ENCODE data around the gene ZNF438. TPM values are rescaled to one million over a fixed set of nuclear protein-coding genes. Genes with fewer than 3 reads are reported as not detected.

ZNF438 gene
- total and polyA plus RNA-seq, 2 of the 4 experiments (the other 2 are of a cell fraction): 1.8 to 2.9 TPM

GRCh38 chr10:30848396-30849032, 183.2 kb downstream of the ZNF438 start:
- no TSS peak for BruUV-seq (replicated peaks)
- in situ Hi-C loops (cut with MboI; ENCODE audit: low sequenced_read_pairs): no loop called here

More at GRCh38 chr10:30848396-30849032, 183.2 kb downstream of the ZNF438 start:
- Histone ChIP-seq H3K27me3 (ENCODE audit: control insufficient read depth, insufficient read depth, low read length) (no peaks in the 10 kb centered on the region), H3K79me1 (ENCODE audit: low read depth in 1 of 2, low read length in 2 of 2) (no peaks in the 10 kb centered on the region), H2BK20ac (ENCODE audit: low read depth, low read length) (no peak overlapping the region), H2AFZ (replicated peaks; ENCODE audit: low read length, poor library complexity) (no peak overlapping the region), H3K36me3 (ENCODE audit: control insufficient read depth, insufficient read depth, low read length) (no peaks in the 10 kb centered on the region), H3K14ac (replicated peaks; ENCODE audit: low read depth, low read length) (no peak overlapping the region), H2AK9ac (replicated peaks; ENCODE audit: low read depth, low read length, poor library complexity) (no peak overlapping the region), H2BK15ac (ENCODE audit: low read depth, low read length) (no peak overlapping the region), H3K4ac (ENCODE audit: low read depth, low read length) (no peak overlapping the region), H4K91ac (ENCODE audit: insufficient read depth, low read depth, low read length) (no peak overlapping the region), H3K27ac (ENCODE audit: insufficient read depth, low read length) (no peak overlapping the region), H3K18ac (ENCODE audit: low read depth, low read length) (no peak overlapping the region), H3K9ac (ENCODE audit: low read depth, low read length) (no peak overlapping the region), H3K4me1 (ENCODE audit: control insufficient read depth, insufficient read depth, low read length) (no peaks in the 10 kb centered on the region), H2BK5ac (ENCODE audit: low read depth, low read length, poor library complexity, severe bottlenecking) (no peak overlapping the region), H2BK120ac (ENCODE audit: low read depth, low read length) (no peak overlapping the region), H3K23ac (ENCODE audit: low read depth, low read length) (no peak overlapping the region), H2AK5ac (ENCODE audit: low read depth, low read length) (no peak overlapping the region), H4K5ac (ENCODE audit: low read depth, low read length) (no peak overlapping the region), H4K20me1 (ENCODE audit: insufficient read depth, low read length) (no peaks in the 10 kb centered on the region), H3K9me1 (ENCODE audit: insufficient read depth, low read length) (no peaks in the 10 kb centered on the region; the same call in none of the 2 replicates), H3K4me3 (ENCODE audit: insufficient read depth, low read depth, low read length) (no peak overlapping the region), H3K4me2 (ENCODE audit: low read depth, low read length) (no peak overlapping the region), H4K8ac (ENCODE audit: low read depth in 2 of 2, low read length in 2 of 2) (no peak overlapping the region), H3K9me3 (ENCODE audit: control insufficient read depth, insufficient read depth, low read length) (no peaks in the 10 kb centered on the region), H3K56ac (ENCODE audit: extremely low read depth, insufficient read depth, low read length) (no peak overlapping the region)
- no peak for ATAC-seq (ENCODE audit: low read depth)
- ChIA-PET POLR2A (ENCODE audit: unreplicated experiment) (no interaction called here), CTCF (no interaction called here)
- WGBS, 2 experiments (ENCODE audit: extremely low coverage in 2 of 2, insufficient read length in 1 of 2): 85% methylated on average over 7 of the region's 11 CpGs; no CpG with 5 or more reads in 1 of the 2 experiments
- DNase-seq: no peak
- intact Hi-C loops (cut with micrococcal nuclease) (no loop called here), dilution Hi-C loops (cut with HindIII; ENCODE audit: low sequenced_read_pairs, unreplicated experiment) (no loop called here)
- TF ChIP-seq SMC3 (IDR thresholded peaks at IDR 0.05; ENCODE audit: low read depth, low read length) (no peak), RAD21 (IDR thresholded peaks at IDR 0.05; ENCODE audit: low read length) (no peak), CTCF (conservative IDR thresholded peaks at IDR 0.05; ENCODE audit: low read depth, low read length) (no peak), USF2 (IDR thresholded peaks at IDR 0.05; ENCODE audit: low read depth, low read length) (no peak), MAFK (IDR thresholded peaks at IDR 0.05; ENCODE audit: low read depth, low read length) (no peak), MXI1 (IDR thresholded peaks at IDR 0.05; ENCODE audit: borderline replicate concordance, low read depth, low read length) (no peak), BHLHE40 (IDR thresholded peaks at IDR 0.05; ENCODE audit: low read depth, low read length) (no peak), MAZ (IDR thresholded peaks at IDR 0.05; ENCODE audit: borderline replicate concordance, low read depth, low read length) (no peak), FOS (IDR thresholded peaks at IDR 0.05; ENCODE audit: low read depth, low read length) (no peak), RCOR1 (IDR thresholded peaks at IDR 0.05; ENCODE audit: insufficient replicate concordance, low read length) (no peak), CHD1 (IDR thresholded peaks at IDR 0.05; ENCODE audit: low read depth, low read length) (no peak), POLR2A (IDR thresholded peaks at IDR 0.05; ENCODE audit: low read depth, low read length) (no peak)
